ENCODE data around the gene GOLGA3. TPM values are rescaled to one million over a fixed set of nuclear protein-coding genes. Genes with fewer than 3 reads are reported as not detected.
"Not testable (repeated sequence)": the region's sequence is repeated elsewhere in the genome, so short reads cannot be mapped to it uniquely, and the experiment has no call there.

The GOLGA3 gene
- total RNA-seq, 4 donors from 2014 or later: 37.0 to 62.2 (median 54.0) TPM

- no peaks in the 10 kb centered on the region for H3K27me3 ChIP-seq
- intact Hi-C loops (cut with DNase I): no loop called here
- no peak for DNase-seq
Measured at GRCh38 chr12:132872073-132872855, 43.6 kb upstream of the GOLGA3 start.

DNA sequence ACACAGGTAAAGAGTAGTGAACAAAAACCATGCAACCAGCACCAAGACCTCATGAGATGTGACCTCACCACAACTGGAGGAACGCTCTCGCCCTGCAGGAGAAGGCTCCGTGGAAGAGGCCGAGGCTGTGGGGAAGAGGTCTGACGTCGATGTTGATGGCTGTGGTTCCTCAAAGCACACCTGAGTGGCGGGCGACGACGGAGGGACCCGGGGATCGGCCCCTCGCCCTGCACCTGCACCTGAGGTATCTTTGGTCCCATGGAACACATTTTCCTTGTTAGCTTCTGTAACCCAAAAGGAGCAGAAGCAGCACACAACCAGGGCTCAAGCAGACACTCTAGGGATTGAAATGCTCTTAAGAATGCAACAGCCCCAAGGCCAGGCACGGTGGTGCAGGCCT, 40.9 kb upstream of the GOLGA3 start:
- Histone ChIP-seq H3K27ac (no peak overlapping the region), H3K4me1 (no peaks in the 10 kb centered on the region), H3K36me3 (peaks cover 9 to 98% (median 35%) of the 10 kb centered on the region in 3 donors), H3K27me3 (no peaks in the 10 kb centered on the region), H3K4me3 (no peak overlapping the region), H3K9me3 (no peaks in the 10 kb centered on the region)
- intact Hi-C loops (cut with DNase I): no loop called here
- no peak for DNase-seq
- WGBS, 2 donors: 60 to 96% methylated on average over 1 to 13 of the region's 14 CpGs
- TF ChIP-seq CTCF (IDR thresholded peaks at IDR 0.05) (no peak), POLR2A (IDR thresholded peaks at IDR 0.05) (no peak)

More at GRCh38 chr12:132872073-132872855, 43.6 kb upstream of the GOLGA3 start:
- TF ChIP-seq POLR2A (IDR thresholded peaks at IDR 0.05): no peak
- no peak for TF ChIP-seq CTCF (IDR thresholded peaks at IDR 0.05)
- Histone ChIP-seq H3K9me3 (no peaks in the 10 kb centered on the region), H3K4me3 (no peak overlapping the region), H3K36me3 (peaks cover 24 to 99% (median 29%) of the 10 kb centered on the region in 3 donors), H3K4me1 (no peaks in the 10 kb centered on the region), H3K27ac (no peak overlapping the region)
- 88 to 93% methylated on average over 19 to 20 of the region's 21 CpGs for WGBS, 2 donors

- no peak for TF ChIP-seq CTCF (IDR thresholded peaks at IDR 0.05)
- no peak for TF ChIP-seq POLR2A (IDR thresholded peaks at IDR 0.05)
- WGBS, 2 donors: 70 to 75% methylated on average over 13 to 14 of the region's 14 CpGs
- Histone ChIP-seq H3K27me3 (no peaks in the 10 kb centered on the region), H3K4me3 (no peak overlapping the region), H3K9me3 (no peaks in the 10 kb centered on the region), H3K4me1 (no peaks in the 10 kb centered on the region), H3K36me3 (peaks cover 0 to 94% (median 29%) of the 10 kb centered on the region in 3 donors), H3K27ac (peak overlapping the region in 2 of 4 donors; percentile 55 to 74)
- intact Hi-C loops (cut with DNase I): no loop called here
- DNase-seq: no peak
Measured at GRCh38 chr12:132866251-132866828, 37.7 kb upstream of the GOLGA3 start.

DNA sequence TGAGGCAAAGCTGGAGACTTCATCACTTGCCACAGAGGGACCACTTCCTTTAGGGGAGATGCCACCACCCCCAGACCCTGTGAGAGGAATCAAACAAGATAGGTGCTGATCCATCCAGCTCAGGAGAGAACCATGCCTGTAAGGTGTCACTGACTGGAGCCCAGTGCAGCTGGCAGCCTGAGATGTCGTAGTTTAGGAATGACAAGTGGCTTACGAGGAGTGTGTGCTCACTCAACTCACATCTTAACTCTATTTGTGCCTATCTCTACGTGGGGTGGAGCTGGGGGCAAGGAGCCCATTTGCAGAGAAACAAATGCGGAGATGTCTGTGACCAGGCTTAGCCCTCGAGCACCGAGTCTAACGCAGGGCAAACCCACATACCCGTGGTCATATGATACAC, 32.9 kb upstream of the GOLGA3 start:
- DNase-seq: no peak
- no peak for TF ChIP-seq CTCF (IDR thresholded peaks at IDR 0.05)
- no peak for TF ChIP-seq POLR2A (IDR thresholded peaks at IDR 0.05)
- H3K27me3 ChIP-seq: no peaks in the 10 kb centered on the region
- no peak overlapping the region for H3K4me3 ChIP-seq
- intact Hi-C loops (cut with DNase I): no loop called here
- WGBS, 2 donors: 62 to 82% methylated on average over 4 of the region's 8 CpGs
- H3K27ac ChIP-seq: no peak overlapping the region
- no peaks in the 10 kb centered on the region for H3K4me1 ChIP-seq
- no peaks in the 10 kb centered on the region for H3K9me3 ChIP-seq
- peaks cover 7 to 94% (median 27%) of the 10 kb centered on the region in 3 donors for H3K36me3 ChIP-seq

- peak overlapping the region in 3 of 4 donors; percentile 46 to 64 (median 48) for H3K27ac ChIP-seq
- no peaks in the 10 kb centered on the region for H3K9me3 ChIP-seq
- no peak for DNase-seq
- intact Hi-C loops (cut with DNase I): no loop called here
- H3K27me3 ChIP-seq: no peaks in the 10 kb centered on the region
- H3K36me3 ChIP-seq: peaks cover 11 to 95% (median 52%) of the 10 kb centered on the region in 3 donors
- no peak for TF ChIP-seq CTCF (IDR thresholded peaks at IDR 0.05)
- TF ChIP-seq POLR2A (IDR thresholded peaks at IDR 0.05): no peak
- 78 to 81% methylated on average over 4 to 14 of the region's 18 CpGs for WGBS, 2 donors
- no peaks in the 10 kb centered on the region for H3K4me1 ChIP-seq
- H3K4me3 ChIP-seq: no peak overlapping the region
Measured at GRCh38 chr12:132858718-132859266, 30.1 kb upstream of the GOLGA3 start.

- intact Hi-C loops (cut with DNase I): not testable (repeated sequence)
- peaks cover 26 to 99% (median 69%) of the 10 kb centered on the region in 3 donors for H3K36me3 ChIP-seq
Measured at GRCh38 chr12:132857019-132857418, 28.4 kb upstream of the GOLGA3 start.

More at GRCh38 chr12:132857019-132857418, 28.4 kb upstream of the GOLGA3 start:
- not testable (repeated sequence) for H3K4me3 ChIP-seq, H3K9me3 ChIP-seq, H3K4me1 ChIP-seq, H3K27me3 ChIP-seq, DNase-seq, H3K27ac ChIP-seq
- 60% methylated on average over 1 of the region's 21 CpGs; no CpG with 5 or more reads in 1 of the 2 donors for WGBS, 2 donors

All from esophagus squamous epithelium (tissue), 5 donors.